Spinal cord (tissue), 10 donors: ENCODE data around the gene BCAS1. TPM values are rescaled to one million over a fixed set of nuclear protein-coding genes. Genes with fewer than 3 reads are reported as not detected.

Source experiments
- DNase-seq, 6 donors: peaks; one replicate each; pipeline versions ENCODE4 v3.0.0 to v3.0.0-alpha.2; 2013 to 2015; ENCODE audit warnings: low spot score in 6 of 6, low read depth in 4 of 6
- H3K27ac ChIP-seq: one replicate; pipeline ENCODE4 v1.5.1; 2013; ENCODE audit warnings: low read depth, low read length, control low read depth
- H3K27me3 ChIP-seq: one replicate; pipeline ENCODE4 v1.6.1; 2013; ENCODE audit warnings: low read length; ENCODE audit not compliant: control insufficient read depth, insufficient read depth
- H3K36me3 ChIP-seq: one replicate; pipeline ENCODE4 v1.6.1; 2013; ENCODE audit warnings: low read length; ENCODE audit not compliant: control insufficient read depth, insufficient read depth
- H3K4me1 ChIP-seq: one replicate; pipeline ENCODE4 v1.6.1; 2013; ENCODE audit warnings: low read length; ENCODE audit not compliant: control insufficient read depth, insufficient read depth
- H3K4me3 ChIP-seq: one replicate; pipeline ENCODE4 v1.5.1; 2013; ENCODE audit warnings: low read depth, low read length, control low read depth
- H3K9me3 ChIP-seq: one replicate; pipeline ENCODE4 v1.6.1; 2013; ENCODE audit warnings: low read length; ENCODE audit not compliant: control insufficient read depth, insufficient read depth
- WGBS: methylation state at CpG from one replicate; pipeline ENCODE4 v1.1.5; 2013; ENCODE audit warnings: missing lambda C conversion rate; ENCODE audit not compliant: insufficient coverage; 5-methylcytosine and 5-hydroxymethylcytosine counted together
- polyA plus RNA-seq, 2 donors: library from polyadenylated mRNA; unstranded; fragments of 120-200 nt; gene quantifications; one replicate each; pipeline ENCODE4 v1.2.1, GENCODE V29; 2013; ENCODE audit not compliant: insufficient read length in 2 of 2
- total RNA-seq, 2 donors: library from RNA; depleted of rRNA in 1 of 2; stranded (reverse); fragments of 120-200 nt in 1 of 2; fragments of >200 nt in 1 of 2; gene quantifications; one replicate each; pipeline versions ENCODE4 v1.2.3 to v1.2.4, GENCODE V29; 2013 to 2014
- donor health status: healthy.

Gene BCAS1
- total and polyA plus RNA-seq, 4 donors: 93.3 to 402 (median 189) TPM

DNA sequence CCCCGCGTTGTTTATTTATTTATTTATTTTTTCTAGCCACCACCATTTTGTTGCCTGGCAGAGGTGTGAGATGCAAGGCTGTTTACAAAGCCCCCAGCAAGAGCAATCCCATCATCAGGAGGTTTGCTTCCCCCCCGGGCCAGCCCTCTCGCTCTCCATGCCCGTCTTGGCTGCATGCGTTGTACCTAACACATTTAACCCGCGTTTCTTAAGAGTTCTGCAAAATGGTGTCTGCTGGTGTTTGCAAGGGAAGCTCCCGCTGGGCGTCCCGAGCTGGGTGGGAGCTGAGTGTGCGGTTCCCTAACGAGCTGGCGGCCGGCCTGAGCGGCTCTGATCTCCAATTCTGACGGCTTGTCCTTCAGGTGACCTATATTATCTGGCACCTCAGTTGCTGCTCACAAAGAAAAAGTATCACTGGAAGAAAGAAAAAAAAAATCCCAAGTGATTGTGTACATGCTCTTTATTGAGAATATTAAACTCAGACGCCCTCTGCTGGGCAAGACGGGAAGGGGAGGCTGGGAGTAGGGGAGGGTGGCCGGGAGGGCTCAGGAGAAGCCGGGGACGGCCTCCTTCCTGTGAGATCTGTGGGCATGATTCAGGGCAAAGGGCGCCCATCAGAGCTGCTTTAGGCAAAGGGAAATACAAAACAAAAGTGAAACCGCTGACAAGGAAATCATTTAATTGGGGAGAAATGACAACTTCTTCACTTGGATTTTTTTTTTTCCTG, 154.8 kb downstream of the BCAS1 start:
- H3K27me3 ChIP-seq: no peaks in the 10 kb centered on the region
- H3K9me3 ChIP-seq: no peaks in the 10 kb centered on the region
- H3K4me1 ChIP-seq: peaks cover 24% of the 10 kb centered on the region
- peak overlapping the region; percentile 93 for H3K27ac ChIP-seq
- H3K36me3 ChIP-seq: no peaks in the 10 kb centered on the region
- WGBS: 0% methylated on average over 17 of the region's 24 CpGs
- H3K4me3 ChIP-seq: peak overlapping the region; percentile 70
- peak; percentile 87 to 98 (median 93) for DNase-seq

DNA sequence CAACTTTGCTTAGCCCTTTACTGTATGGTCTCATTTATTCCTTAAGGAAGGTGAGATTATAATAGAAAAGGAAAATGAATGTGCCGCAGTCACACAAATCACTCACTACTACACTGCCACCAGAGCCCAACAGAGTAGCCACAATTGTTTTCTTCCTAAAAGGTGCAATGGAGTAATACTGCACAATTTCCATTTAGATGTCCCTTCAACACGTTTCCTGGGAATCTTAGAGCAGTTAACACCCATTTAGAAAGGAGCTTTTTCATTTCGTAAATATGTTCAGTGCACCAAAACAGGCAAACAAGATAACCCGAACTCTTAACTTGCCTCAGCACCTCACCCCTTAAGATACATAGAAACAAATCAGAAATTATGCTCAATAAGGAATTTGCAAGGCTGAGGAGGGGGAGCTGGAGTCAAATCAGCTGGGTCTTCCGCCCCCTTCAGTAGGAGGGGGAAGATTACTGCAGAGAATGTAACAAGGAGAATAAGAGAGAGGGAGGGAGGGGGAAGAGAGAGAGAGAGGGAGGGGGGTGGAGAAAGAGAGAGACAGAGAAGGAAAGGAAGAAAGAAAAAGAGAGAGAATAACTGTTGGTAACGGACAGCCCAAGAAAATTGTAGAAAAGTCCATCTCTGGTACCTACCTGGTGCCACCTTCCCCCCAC, 155.5 kb downstream of the BCAS1 start:
- Histone ChIP-seq H3K27ac (peak overlapping the region; percentile 93), H3K4me1 (peaks cover 24% of the 10 kb centered on the region), H3K4me3 (peak overlapping the region; percentile 70), H3K9me3 (no peaks in the 10 kb centered on the region), H3K36me3 (no peaks in the 10 kb centered on the region), H3K27me3 (no peaks in the 10 kb centered on the region)
- 0% methylated on average over 1 of the region's 6 CpGs for WGBS
- DNase-seq: peak in 3 of 6 donors; percentile 62 to 93 (median 86)

DNA sequence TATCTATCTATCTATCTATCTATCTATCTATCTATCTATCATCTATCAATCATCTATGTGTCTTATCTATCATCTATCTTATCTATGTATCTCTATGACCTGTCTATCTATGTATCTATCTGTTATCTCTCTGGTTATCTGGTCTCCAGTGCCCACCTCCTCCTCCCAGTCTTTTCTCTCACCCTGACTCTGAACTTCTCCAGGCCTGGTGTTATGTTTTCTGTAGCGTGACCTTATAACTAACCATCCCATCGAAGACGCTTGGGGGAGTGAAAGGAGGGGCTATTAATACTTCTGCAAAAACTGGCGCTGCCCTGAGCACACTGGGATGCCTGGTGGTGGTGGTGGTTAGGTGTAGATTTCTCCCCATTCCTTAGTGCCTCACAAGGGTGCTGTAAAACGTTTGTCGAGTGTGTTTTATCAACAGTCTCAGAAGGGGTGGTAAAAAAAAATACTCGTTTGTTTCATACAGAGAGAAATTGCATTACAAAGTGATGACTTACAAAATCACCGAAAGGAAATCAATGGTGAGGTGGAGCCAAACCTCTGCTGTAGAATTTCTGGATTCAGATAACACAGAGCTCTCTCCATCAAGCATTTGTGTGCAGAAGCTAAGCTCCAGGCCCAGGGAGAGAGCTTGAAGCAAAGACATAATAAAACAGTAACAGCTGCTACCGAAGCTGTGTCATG, 156.2 kb downstream of the BCAS1 start:
- H3K4me3 ChIP-seq: no peak overlapping the region
- H3K36me3 ChIP-seq: no peaks in the 10 kb centered on the region
- no peaks in the 10 kb centered on the region for H3K27me3 ChIP-seq
- WGBS: 43% methylated on average over 1 of the region's 9 CpGs
- H3K27ac ChIP-seq: peak overlapping the region; percentile 93
- H3K4me1 ChIP-seq: peaks cover 24% of the 10 kb centered on the region
- no peaks in the 10 kb centered on the region for H3K9me3 ChIP-seq
- DNase-seq: peak in 3 of 6 donors; percentile 50 to 90 (median 65)

DNA sequence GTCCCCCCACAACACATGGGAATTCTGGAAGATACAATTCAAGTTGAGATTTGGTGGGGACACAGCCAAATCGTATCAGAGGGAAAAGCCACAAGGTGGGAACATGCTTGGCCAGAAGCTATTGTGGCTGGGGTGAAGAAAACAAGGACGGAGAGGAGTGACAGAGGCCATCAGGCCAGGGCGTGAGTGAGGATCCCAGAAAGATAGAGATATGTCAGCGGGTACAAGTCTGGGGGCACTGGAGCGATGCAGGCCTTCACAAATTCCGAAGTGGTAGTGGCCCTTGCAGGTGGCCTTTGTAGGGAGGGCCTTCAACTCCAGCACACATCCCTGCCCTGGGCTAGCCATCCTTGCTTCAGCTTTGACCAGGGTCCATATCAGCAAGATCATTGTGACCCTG, 159.1 kb downstream of the BCAS1 start:
- Histone ChIP-seq H3K4me1 (peaks cover 13% of the 10 kb centered on the region), H3K27me3 (no peaks in the 10 kb centered on the region), H3K27ac (no peak overlapping the region), H3K9me3 (no peaks in the 10 kb centered on the region), H3K4me3 (no peak overlapping the region), H3K36me3 (no peaks in the 10 kb centered on the region)
- 87% methylated on average over 3 of the region's 6 CpGs for WGBS
- no peak for DNase-seq

DNA sequence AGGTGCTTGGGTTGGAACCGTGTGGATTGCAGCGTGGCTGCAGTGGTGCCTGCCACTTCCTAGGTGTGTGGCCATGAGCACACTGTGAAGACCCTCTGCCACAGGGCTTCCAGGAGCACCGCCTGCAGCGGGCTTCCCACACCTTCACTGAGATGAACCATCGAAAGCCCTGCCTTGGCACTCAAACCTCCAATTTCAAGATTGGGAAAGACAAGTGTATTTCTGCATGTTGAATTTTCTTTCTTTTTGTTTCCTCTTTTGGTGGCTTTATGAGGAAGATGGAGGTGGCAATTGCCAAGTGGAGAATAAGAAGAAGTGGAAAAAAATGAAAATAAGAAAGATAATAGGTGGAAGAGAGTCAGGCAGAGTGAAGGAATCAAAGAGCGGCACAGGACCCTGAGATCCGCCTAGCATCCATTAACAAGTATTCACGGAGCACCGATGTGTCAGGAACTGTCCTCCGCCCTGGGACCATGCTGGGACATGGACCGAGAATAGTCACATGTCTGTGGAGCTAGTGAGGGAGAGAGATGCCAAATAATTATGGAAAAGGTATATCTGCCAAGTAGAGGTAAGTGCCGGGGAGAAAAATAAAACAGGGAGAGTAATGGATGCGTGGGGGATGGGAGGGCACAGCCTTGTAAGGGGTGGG, 159.9 kb downstream of the BCAS1 start:
- no peak for DNase-seq
- no peaks in the 10 kb centered on the region for H3K36me3 ChIP-seq
- no peaks in the 10 kb centered on the region for H3K27me3 ChIP-seq
- no peak overlapping the region for H3K27ac ChIP-seq
- WGBS: 100% methylated on average over 13 of the region's 13 CpGs
- no peaks in the 10 kb centered on the region for H3K9me3 ChIP-seq
- H3K4me1 ChIP-seq: peaks cover 7% of the 10 kb centered on the region
- H3K4me3 ChIP-seq: no peak overlapping the region

DNA sequence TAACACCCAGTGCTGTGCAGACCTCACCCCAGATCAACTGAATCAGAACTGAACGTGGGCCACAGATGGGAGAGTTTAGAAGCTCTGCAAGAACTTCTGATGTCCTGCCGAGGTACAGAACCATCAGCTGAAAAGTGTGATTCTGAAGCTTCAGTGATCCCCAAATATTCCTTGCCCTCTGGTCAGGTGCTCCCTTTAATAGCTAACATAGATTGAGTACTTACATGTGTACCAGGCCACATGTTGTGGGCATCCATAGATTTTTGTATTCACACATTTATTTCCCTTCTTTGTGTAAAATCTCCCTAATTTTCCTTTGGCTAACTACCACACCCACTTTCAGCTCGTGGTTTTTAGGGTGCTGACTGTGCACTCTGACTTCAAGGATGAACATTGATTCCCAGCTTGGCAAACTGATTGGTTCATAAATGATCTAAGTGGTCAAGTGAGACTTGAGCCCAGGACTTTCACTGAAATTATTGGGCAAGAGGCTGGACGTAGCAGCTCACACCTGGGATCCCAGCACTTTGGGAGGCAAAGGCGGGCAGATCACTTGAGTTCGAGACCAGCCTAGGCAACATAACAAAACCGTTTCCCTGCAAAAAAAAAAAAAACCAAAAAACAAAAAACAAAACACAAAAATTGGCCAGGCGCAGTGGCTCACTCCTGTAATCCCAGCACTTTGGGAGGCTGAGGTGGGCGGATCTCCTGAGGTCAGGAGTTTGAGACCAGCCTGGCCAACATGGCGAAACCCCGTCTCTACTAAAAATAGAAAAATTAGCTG, 162.2 kb downstream of the BCAS1 start:
- WGBS: 96% methylated on average over 5 of the region's 11 CpGs

DNA sequence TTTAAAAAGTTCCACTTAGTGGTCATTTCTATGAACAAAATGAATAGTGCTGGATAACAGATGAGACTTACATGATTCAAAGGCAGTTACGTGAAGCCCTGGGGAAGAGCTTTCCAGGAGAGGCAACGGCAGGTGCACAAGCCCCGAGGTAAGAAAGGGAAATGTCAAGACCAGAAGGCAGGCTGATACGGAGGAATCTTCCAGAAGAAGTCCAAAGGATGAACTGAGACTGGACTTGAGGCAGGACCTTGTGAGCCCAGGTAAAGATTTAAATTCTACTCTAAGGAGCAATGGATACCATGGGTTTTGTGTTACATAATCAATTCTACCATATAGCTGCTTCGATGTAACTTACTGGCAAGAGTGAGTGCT, 164.6 kb downstream of the BCAS1 start:
- 91% methylated on average over 4 of the region's 5 CpGs for WGBS
- H3K4me1 ChIP-seq: no peaks in the 10 kb centered on the region
- H3K27ac ChIP-seq: no peak overlapping the region
- no peak overlapping the region for H3K4me3 ChIP-seq
- no peak for DNase-seq
- H3K9me3 ChIP-seq: no peaks in the 10 kb centered on the region
- no peaks in the 10 kb centered on the region for H3K27me3 ChIP-seq
- H3K36me3 ChIP-seq: no peaks in the 10 kb centered on the region

More for the DNA sequence above, 162.2 kb downstream of the BCAS1 start:
- no peaks in the 10 kb centered on the region for H3K27me3 ChIP-seq
- no peak overlapping the region for H3K4me3 ChIP-seq
- no peaks in the 10 kb centered on the region for H3K9me3 ChIP-seq
- no peak overlapping the region for H3K27ac ChIP-seq
- no peak for DNase-seq
- H3K36me3 ChIP-seq: no peaks in the 10 kb centered on the region
- no peaks in the 10 kb centered on the region for H3K4me1 ChIP-seq

DNA sequence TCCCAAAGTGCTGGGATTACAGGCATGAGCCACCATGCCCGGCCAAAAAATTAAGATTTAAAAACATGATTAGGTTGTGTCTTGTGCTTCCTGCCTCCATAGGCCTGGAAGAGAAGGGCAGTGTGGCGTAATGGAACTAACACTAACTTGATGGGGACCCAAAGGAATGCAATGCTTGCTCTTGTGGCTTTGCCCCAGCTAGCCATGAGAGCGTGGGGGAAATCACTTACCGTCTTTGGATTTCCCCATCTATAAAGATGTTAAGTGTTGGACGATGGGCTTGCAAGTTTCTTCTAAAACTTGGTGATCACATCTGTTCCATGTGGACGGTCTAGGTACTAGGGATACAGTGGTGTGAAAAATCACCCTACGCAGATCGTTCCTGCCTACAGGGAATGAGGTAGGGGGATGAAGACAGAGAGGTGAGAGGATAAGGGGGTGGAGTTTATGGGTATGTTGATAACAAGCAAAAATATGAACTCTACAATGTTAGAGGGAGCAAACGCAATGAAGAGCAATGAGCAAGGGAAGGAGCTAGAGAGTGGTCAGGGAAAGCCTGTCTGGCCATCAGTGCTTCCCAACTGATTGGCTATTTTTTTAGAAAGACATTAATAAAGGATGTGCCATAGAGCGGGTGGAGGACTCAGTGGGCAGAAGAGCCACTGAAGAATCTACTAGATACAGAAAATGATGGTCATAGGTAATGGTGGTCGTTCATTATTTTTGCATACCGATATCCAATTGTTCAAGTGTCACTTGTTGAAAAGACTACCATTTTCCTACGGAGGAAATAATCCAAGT, 165.2 kb downstream of the BCAS1 start:
- Histone ChIP-seq H3K36me3 (no peaks in the 10 kb centered on the region), H3K4me1 (no peaks in the 10 kb centered on the region), H3K27ac (no peak overlapping the region), H3K27me3 (no peaks in the 10 kb centered on the region), H3K9me3 (no peaks in the 10 kb centered on the region), H3K4me3 (no peak overlapping the region)
- no peak for DNase-seq
- WGBS: 95% methylated on average over 7 of the region's 13 CpGs
